Stimulated activated CD4-positive, alpha-beta T cell treated with anti-CD3 and anti-CD28 coated beads, Interleukin-12 subunit alpha, Interleukin-12 subunit beta, amount 100 ng/mL, for 48 hours (primary cell): ENCODE measurements around the gene XYLT1.

Source experiments
- DNase-seq, 3 donors: peaks; one replicate each; pipeline ENCODE4 v3.0.0-alpha.2; 2020; ENCODE audit warnings: low read depth in 2 of 3, low spot score in 1 of 3

Gene XYLT1

GRCh38 chr16:17404941-17405689 lies 65.6 kb downstream of the XYLT1 start:
- no peak for DNase-seq

GRCh38 chr16:17403859-17404545 lies 66.8 kb downstream of the XYLT1 start:
- DNase-seq = no peak

DNA sequence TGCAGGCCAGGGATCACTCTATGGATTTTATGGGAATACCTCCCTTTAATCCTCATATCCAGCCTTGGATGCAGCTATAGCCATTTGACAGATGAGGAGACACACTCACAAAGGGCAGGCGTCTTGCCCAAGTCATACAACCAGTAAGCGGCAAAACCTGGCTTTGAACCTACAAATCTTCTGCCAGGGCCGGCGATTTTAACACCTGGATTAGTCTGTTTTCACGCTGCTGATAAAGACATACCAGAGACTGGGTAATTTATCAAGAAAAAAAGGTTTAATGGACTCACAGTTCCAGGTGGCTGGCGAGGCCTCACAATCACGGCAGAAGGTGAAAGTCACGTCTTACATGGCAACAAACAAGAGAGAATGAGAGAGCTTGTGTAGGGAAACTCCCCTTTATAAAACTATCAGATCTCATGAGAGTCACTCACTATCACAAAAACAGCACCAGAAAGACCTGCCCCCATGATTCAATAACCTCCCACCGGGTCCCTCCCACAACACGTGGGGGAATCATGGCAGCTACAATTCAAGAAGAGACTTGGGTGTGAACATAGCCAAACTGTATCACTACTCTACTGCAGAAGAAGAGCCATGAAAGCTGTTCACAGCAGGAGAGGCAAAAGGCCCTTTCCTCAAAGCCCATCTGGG lies 67.5 kb downstream of the XYLT1 start:
- DNase-seq = no peak

- no peak for DNase-seq
These were observed 73.3 kb downstream of the XYLT1 start for GRCh38 chr16:17397499-17397891.

DNA sequence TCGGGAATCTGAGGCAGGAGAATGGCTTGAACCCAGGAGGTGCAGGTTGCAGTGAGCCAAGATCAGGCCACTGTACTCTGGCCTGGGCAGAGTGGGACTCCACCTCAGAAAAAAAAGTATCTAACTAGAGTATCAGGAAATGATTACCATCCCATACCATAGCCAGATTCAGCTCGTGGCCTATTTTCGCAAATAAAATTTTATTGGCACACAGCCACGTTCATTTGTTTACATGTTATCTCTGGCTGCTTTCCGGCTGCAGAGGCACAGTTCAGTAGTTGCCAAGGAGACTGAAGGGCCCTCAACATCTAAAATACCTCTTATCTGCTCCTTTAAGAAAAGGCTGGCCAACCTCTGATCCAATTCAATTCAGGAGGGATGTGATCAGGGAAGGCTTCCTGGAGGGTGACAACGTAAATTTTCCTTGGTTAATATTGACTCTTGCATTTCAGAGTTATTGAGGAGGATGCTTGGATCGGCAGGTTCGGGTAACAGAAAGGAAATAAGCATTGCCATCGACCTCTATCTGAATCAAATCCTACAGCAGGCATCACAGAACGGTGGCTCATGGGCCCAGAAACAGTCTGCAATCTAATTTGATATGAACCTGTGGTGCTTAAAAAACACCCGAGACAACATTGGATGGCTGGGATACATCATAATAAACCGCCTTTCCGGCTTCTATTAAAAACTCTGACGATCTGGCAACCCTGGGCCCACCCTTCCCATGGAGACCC lies 73.8 kb downstream of the XYLT1 start:
- DNase-seq = no peak

DNA sequence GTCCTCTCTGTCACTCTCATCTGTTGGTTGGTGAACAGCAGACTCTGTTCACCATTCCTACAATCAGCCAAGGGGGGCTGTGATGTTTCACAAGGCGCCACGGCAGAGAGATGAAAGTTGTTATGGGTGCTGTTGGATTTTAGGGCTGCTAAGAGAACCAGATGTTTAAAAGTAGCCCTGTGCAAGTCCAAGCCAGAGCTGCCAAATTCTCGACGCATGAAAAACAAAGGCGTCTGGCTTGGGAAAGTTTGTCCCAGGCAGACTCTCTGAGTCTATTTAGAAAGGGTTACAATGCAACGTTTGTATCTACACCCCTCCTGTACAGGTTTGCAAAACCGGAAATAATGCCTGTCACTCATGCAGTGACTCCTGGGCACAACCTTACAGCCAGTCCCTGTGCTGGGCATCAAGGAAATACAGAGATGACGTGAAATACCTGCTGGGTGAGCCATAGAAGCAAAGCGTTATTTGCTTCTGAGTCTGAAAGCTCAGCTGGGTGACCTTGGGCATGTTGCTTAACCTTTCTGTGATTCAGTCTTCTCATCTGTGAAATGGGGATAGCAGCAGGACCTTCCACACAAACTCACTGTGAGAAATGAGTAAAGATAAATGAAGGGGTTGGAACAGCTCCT lies 74.8 kb downstream of the XYLT1 start:
- DNase-seq = no peak

DNA sequence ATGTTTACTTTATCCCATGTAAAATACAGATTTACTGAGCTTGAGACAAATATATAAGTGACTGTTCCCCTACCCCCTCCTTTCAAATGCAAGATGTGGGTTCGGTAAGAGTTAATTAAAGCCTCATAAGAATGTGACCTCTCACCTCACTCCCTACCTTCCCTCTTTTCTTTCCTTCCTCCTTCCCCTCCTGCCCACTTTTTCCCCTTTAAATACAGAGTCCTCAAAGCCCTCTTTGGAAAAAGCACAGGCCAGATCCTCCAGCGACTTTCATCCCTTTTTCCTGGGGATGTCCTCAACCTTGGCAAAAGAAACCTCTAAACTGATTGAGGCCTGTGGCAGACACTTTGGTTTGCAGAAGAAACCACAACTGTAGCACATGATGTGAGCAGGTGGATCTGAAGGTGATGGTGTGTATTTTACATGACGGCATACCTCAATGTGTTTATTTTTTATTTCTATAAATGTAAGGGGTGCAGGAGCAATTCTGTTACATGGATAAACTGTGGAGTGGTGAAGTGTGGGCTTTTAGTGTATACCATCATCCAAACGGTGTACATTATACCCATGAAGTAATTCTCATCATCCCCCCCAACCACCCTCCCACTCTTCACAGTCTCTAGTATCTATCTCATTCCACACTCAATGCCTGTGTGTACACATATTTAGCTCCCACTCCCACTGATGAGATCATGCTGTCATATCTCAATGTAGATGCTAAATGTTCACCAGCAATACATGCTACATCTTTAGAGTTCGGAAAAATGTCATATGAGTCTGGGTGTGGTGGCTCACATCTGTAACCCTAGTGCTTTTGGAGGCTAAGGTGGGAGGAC lies 77.7 kb downstream of the XYLT1 start:
- DNase-seq = no peak

DNA sequence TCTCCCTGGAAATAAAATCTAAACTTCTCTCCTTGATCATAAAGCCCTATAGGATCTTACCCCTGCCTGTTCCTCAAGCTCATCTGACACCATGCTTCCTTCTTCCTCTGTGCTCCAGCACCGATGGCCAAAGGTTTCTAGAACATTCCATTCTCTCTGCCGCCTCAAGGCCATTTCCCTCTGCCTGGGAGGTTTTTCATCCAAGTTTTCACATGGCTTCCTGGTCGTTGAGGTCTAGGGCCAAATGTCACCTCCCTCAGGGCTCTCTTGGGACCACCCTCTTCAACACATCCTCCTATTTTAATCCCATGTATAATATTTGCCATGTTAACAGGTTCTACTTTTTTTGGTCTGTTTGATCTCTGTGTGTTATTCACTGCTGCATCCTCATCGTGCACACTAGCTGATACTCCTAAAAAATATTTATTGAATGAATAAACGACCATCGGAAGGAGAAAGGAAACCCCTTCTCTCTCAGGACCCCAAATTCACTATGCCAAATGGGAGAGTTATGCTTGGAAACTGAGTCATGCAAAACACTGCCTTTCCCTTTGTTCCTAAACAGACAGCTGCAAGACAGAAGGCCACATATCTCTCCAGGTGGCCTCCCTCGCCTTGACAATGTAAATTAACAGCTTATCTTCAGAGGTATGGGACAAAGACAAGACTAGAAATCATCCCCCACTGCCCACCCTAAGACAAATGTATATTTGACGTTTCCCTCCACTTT lies 78.5 kb downstream of the XYLT1 start:
- no peak for DNase-seq

DNA sequence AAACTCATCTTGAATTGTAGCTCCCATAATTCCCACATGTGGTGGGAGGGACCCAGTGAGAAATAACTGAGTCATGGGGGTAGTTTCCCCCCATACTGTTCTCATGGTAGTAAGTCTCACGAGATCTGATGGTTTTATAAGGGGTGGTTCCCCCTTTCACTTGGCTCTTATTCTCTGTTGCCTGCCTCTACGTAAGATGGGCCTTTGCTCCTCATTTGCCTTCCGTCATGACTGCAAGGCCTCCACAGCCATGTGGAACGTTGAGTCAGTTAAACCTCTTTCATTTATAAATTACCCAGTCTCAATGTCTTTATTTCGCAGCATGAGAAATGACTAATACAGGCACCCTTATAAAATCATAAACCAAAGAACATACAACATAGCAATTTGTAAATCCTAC lies 79.0 kb downstream of the XYLT1 start:
- no peak for DNase-seq

GRCh38 chr16:17389384-17389783 lies 81.4 kb downstream of the XYLT1 start:
- no peak for DNase-seq

DNA sequence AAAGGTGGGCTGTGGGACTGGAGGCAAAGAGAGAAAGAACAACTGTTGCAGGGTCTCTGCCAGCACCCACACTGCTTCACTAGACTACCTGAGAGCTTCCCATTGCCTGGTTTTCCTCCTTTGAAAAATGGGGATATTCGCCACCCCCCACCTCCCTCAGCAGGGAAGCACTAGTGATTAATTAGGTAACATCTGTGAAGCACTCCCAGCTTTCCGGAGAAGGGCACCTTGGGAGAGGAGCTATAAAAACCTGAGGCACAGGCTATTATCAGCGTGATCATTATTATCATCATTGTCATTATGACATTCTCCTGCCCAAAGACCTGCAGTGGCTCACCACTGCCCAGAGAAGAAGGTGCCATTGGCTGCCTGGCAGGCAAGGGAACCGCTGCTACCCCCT lies 83.5 kb downstream of the XYLT1 start:
- DNase-seq = no peak

- no peak for DNase-seq
These were observed 84.5 kb downstream of the XYLT1 start for GRCh38 chr16:17386229-17386628.

- DNase-seq = no peak
These were observed 86.3 kb downstream of the XYLT1 start for GRCh38 chr16:17384471-17384870.

DNA sequence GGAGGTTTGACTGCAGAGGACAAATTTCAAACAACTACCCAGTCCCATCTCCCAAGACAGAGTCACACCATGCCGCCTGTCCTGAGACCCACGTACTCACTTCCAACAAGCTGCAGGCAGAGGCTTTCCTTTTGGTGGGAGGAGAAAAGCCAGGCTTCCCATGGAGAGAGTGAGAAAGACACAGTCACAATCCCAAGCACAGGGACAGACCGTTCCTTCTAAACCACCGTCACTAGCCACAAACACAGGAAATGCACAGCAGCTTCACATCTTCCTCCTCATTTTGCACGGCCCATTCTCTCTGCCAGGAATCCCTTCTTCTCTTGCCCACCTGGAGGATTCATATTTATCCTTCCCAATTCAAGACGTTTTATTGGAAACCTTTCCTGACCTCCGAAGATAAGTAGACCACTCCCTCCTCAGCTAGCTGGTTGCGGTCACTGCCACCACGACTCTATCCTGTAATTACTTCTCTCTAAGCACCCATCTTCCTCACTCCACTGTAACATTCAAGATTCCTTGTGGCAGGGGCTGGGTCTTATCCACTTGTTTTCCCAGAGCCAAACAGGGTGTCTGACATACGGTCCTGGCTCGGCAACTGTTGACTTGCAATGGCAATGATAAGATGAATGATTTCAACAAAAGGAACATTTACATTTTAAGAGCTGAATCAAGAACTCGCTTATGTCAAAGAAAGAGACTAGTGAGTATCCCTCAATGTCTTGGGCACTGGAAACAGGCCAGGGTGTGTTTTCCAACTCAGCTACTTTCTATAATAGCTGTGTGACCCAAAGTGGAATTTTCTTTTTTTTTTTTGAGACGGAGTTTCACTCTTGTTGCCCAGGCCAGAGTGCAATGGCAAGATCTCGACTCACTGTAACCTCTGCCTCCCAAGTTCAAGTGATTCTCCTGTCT lies 87.6 kb downstream of the XYLT1 start:
- DNase-seq = no peak

- no peak for DNase-seq
These were observed 88.2 kb downstream of the XYLT1 start for GRCh38 chr16:17382514-17382913.

DNA sequence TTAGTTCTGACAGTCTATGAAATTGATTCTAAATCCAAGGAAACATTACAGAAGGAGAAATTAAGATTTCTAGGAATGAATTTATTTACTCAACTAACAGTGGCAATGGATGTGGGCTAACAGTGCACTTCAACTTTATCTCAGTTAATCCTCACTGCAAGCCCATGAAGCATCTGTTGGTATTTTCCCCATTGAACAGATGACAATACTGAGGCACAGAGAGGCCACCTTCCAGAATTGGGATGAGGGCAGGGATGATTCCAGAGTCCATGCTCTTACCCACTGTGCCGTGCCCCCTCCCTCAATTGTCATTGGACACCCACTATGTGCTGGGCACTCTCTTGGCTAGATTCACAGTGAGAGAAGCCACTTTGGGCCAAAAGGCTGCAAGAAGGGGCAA lies 89.0 kb downstream of the XYLT1 start:
- DNase-seq = no peak

GRCh38 chr16:17380613-17381012 lies 90.1 kb downstream of the XYLT1 start:
- DNase-seq = no peak

DNA sequence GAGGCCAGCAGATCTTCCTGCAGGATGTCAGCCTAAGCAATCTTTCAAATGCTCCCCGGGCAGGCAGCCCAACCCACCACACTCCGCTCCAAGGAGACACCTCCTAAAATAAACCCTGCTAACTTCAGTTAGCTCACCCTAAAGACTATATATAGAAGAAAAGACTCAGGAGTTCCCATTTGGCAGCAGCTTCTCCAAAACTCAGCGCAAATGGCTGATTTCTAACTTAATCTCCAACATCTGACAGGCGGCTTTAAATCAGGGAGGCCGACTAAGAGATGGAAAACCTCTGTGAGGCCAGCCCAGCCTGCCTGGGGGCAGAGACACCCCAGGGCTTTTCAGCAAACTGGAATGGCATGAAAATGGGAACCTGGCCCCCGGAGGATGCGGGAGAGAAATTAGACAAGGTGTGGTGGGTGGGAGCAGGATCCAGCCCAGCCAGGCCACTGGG lies 91.6 kb downstream of the XYLT1 start:
- no peak for DNase-seq
